NCI-H2029 (cell line): Measurements from ENCODE around the gene FCAR.
"Not testable (repeated sequence)": the region's sequence is repeated elsewhere in the genome, so short reads cannot be mapped to it uniquely, and the experiment has no call there.

Experiments
- DNase-seq: peaks from one replicate; lab custom pipeline; 2025; lab: John Stamatoyannopoulos, UW

FCAR gene

GRCh38 chr19:54873990-54874389, at the start of gene FCAR:
FCAR (plus strand) TSS chr19:54874235; CDS start chr19:54874290, 55 bp downstream.
- DNase-seq = no peak

GRCh38 chr19:54824416-54824815, 49.6 kb upstream of the FCAR start:
- DNase-seq = not testable (repeated sequence)

GRCh38 chr19:54825326-54825725, 48.7 kb upstream of the FCAR start:
- not testable (repeated sequence) for DNase-seq

GRCh38 chr19:54828064-54828463, 46.0 kb upstream of the FCAR start:
- DNase-seq = not testable (repeated sequence)

GRCh38 chr19:54832496-54832895, 41.5 kb upstream of the FCAR start, which contains the start of gene KIR2DS4:
KIR2DS4 (plus strand) TSS chr19:54832676.
- DNase-seq = not testable (repeated sequence)

GRCh38 chr19:54835126-54835525, 38.9 kb upstream of the FCAR start:
- not testable (repeated sequence) for DNase-seq

GRCh38 chr19:54837522-54837921, 36.5 kb upstream of the FCAR start:
- not testable (repeated sequence) for DNase-seq

GRCh38 chr19:54843171-54843570, 30.9 kb upstream of the FCAR start:
- not testable (repeated sequence) for DNase-seq

- DNase-seq = not testable (repeated sequence)
Observed at GRCh38 chr19:54850061-54850640, 23.9 kb upstream of the FCAR start, which contains the start of gene KIR3DL2. KIR3DL2 (plus strand) TSS chr19:54850443; CDS start chr19:54850476, 33 bp downstream.

GRCh38 chr19:54850930-54851329, 23.1 kb upstream of the FCAR start:
- DNase-seq = peak; percentile 4

GRCh38 chr19:54851353-54851752, 22.7 kb upstream of the FCAR start:
- DNase-seq = no peak

- DNase-seq = not testable (repeated sequence)
Observed at GRCh38 chr19:54855241-54855640, 18.8 kb upstream of the FCAR start.

GRCh38 chr19:54858476-54858875, 15.6 kb upstream of the FCAR start:
- not testable (repeated sequence) for DNase-seq

- not testable (repeated sequence) for DNase-seq
Observed at GRCh38 chr19:54859421-54859820, 14.6 kb upstream of the FCAR start.

GRCh38 chr19:54863459-54863858, 10.6 kb upstream of the FCAR start:
- DNase-seq = not testable (repeated sequence)

- DNase-seq = no peak
Observed at GRCh38 chr19:54871696-54872095, 2.3 kb upstream of the FCAR start.

- DNase-seq = no peak
Observed at GRCh38 chr19:54875506-54875905, 1.5 kb downstream of the FCAR start.

- DNase-seq = no peak
Observed at GRCh38 chr19:54877471-54877870, 3.4 kb downstream of the FCAR start.

GRCh38 chr19:54881884-54882283, 7.8 kb downstream of the FCAR start:
- no peak for DNase-seq

GRCh38 chr19:54882758-54883157, 8.7 kb downstream of the FCAR start:
- no peak for DNase-seq

GRCh38 chr19:54883228-54883627, 9.2 kb downstream of the FCAR start:
- no peak for DNase-seq

- no peak for DNase-seq
Observed at GRCh38 chr19:54888239-54888638, 14.2 kb downstream of the FCAR start.

GRCh38 chr19:54889566-54889965, 15.5 kb downstream of the FCAR start:
- no peak for DNase-seq

GRCh38 chr19:54893406-54893805, 19.4 kb downstream of the FCAR start:
- no peak for DNase-seq
